PC-3 (cell line): ENCODE measurements around the gene EEPD1. TPM values are rescaled to one million over a fixed set of nuclear protein-coding genes. Genes with fewer than 3 reads are reported as not detected.

Source experiments
- ATAC-seq: fragments of 200-7000 bp; cut with Tn5 transposase; 2 replicates; pipeline ENCODE4 v1.9.1; 2020; ENCODE audit warnings: mild to moderate bottlenecking, moderate library complexity
- BruUV-seq: library from RNA; stranded (reverse); fragments of 400-500 nt; replicated peaks from 2 replicates; lab custom pipeline; 2021; lab: Mats Ljungman, UMichigan
- CTCF ChIA-PET: fragments of 300-600 bp; sonication (Branson Sonifier 250); formaldehyde crosslinking; loops from one replicate; lab custom pipeline; 2022; ENCODE audit warnings: antibody characterized with exemption; lab: Charles Lee
- POLR2A ChIA-PET: fragments of 300-600 bp; sonication (Branson Sonifier 250); formaldehyde crosslinking; loops from one replicate; lab custom pipeline; 2022; ENCODE audit warnings: antibody characterized with exemption; ENCODE audit not compliant: unreplicated experiment; lab: Charles Lee
- DNase-seq: peaks from one replicate; pipeline ENCODE4 v3.0.0-alpha.2; 2015
- H2AFZ ChIP-seq: fragments of 300-600 bp; sonication (generic); 2 replicates; pipeline ENCODE4 v1.6.0; 2016; ENCODE audit warnings: antibody characterized with exemption, low read length
- H3F3A ChIP-seq: fragments of 300-600 bp; sonication (generic); one replicate; pipeline ENCODE4 v1.6.0; 2017; ENCODE audit warnings: antibody characterized with exemption, low read length, control low read depth, mild to moderate bottlenecking; ENCODE audit not compliant: unreplicated experiment
- H3K27ac ChIP-seq: fragments of 300-600 bp; sonication (generic); 2 replicates; pipeline ENCODE4 v1.5.1; 2016; ENCODE audit warnings: mild to moderate bottlenecking, low read length
- H3K27me3 ChIP-seq: fragments of 300-600 bp; sonication (generic); 2 replicates; pipeline ENCODE4 v1.6.1; 2016; ENCODE audit warnings: low read length, mixed read lengths
- H3K36me3 ChIP-seq: fragments of 300-600 bp; sonication (generic); 2 replicates; pipeline ENCODE4 v1.6.1; 2016; ENCODE audit warnings: low read depth, mixed run types, low read length, mixed read lengths
- H3K4me1 ChIP-seq: fragments of 300-600 bp; sonication (generic); 2 replicates; pipeline ENCODE4 v1.5.1; 2016; ENCODE audit warnings: low read length; ENCODE audit not compliant: insufficient read depth
- H3K4me2 ChIP-seq: fragments of 300-600 bp; sonication (generic); 2 replicates; pipeline ENCODE4 v1.6.0; 2016; ENCODE audit warnings: low read length
- H3K4me3 ChIP-seq: fragments of 300-600 bp; sonication (generic); 2 replicates; pipeline ENCODE4 v1.5.1; 2016; ENCODE audit warnings: mild to moderate bottlenecking, low read length, mixed read lengths
- H3K79me2 ChIP-seq: fragments of 300-600 bp; sonication (generic); 2 replicates; pipeline ENCODE4 v1.6.1; 2017; ENCODE audit warnings: low read length, mixed read lengths
- H3K9ac ChIP-seq: fragments of 300-600 bp; sonication (generic); 2 replicates; pipeline ENCODE4 v1.6.0; 2016; ENCODE audit warnings: mild to moderate bottlenecking, low read length
- H3K9me2 ChIP-seq: fragments of 300-600 bp; sonication (generic); replicated peaks from 2 replicates; pipeline ENCODE4 v1.6.1; 2016; ENCODE audit warnings: mixed run types, low read length, mixed read lengths
- H3K9me3 ChIP-seq: fragments of 300-600 bp; sonication (generic); 2 replicates; pipeline ENCODE4 v1.6.1; 2016; ENCODE audit warnings: low read length, mixed read lengths
- H4K20me1 ChIP-seq: fragments of 300-600 bp; sonication (generic); 2 replicates; pipeline ENCODE4 v1.6.1; 2016; ENCODE audit warnings: low read length, mixed read lengths
- CTCF ChIP-seq: fragments of 300-600 bp; sonication (generic); conservative IDR thresholded peaks from 2 replicates; pipeline ENCODE4 v1.5.1; 2017; ENCODE audit warnings: antibody characterized with exemption, low read depth, mild to moderate bottlenecking, low read length
- EZH2 ChIP-seq: fragments of 300-600 bp; sonication (generic); IDR thresholded peaks from one replicate; pipeline ENCODE4 v1.6.1; 2017; ENCODE audit warnings: antibody characterized with exemption, mild to moderate bottlenecking, low read length; ENCODE audit not compliant: unreplicated experiment
- EZH2phosphoT487 ChIP-seq: fragments of 300-600 bp; sonication (generic); IDR thresholded peaks from 2 replicates; pipeline ENCODE4 v1.6.1; 2018; ENCODE audit warnings: mild to moderate bottlenecking, antibody characterized with exemption, low read length, borderline replicate concordance
- intact Hi-C: fragments of 100-400 bp; cut with micrococcal nuclease; formaldehyde crosslinking; loops from 2 replicates; pipeline ENCODE4 v1.9.0; 2023
- total RNA-seq: library from RNA; depleted of rRNA; stranded (reverse); fragments of >200 nt; gene quantifications from 2 replicates; pipeline ENCODE4 v1.2.3, GENCODE V29; 2014

The EEPD1 gene
- total RNA-seq, 1 experiment from 2014 or later: 28.3 TPM

- Histone ChIP-seq H3K79me2 (peaks cover 16% of the 10 kb centered on the region), H3K36me3 (no peaks in the 10 kb centered on the region), H2AFZ (no peak overlapping the region), H3K4me2 (no peak overlapping the region), H3K9me2 (no peaks in the 10 kb centered on the region), H3F3A (peaks cover 4% of the 10 kb centered on the region), H3K27ac (no peak overlapping the region), H3K27me3 (no peaks in the 10 kb centered on the region), H3K9ac (no peak overlapping the region), H3K9me3 (no peaks in the 10 kb centered on the region), H3K4me1 (peaks cover 47% of the 10 kb centered on the region), H3K4me3 (no peak overlapping the region), H4K20me1 (no peaks in the 10 kb centered on the region)
- CTCF ChIA-PET: no interaction called here
- BruUV-seq: no TSS peak
- DNase-seq: no peak
- POLR2A ChIA-PET: no interaction called here
- TF ChIP-seq CTCF (no peak), EZH2 (no peak), EZH2phosphoT487 (no peak)
- intact Hi-C loops: no loop called here
- ATAC-seq: no peak
These were observed 123.6 kb downstream of the EEPD1 start for GRCh38 chr7:36276428-36277248.

- DNase-seq: no peak
- POLR2A ChIA-PET: no interaction called here
- Histone ChIP-seq H3K9me3 (no peaks in the 10 kb centered on the region), H3K27me3 (no peaks in the 10 kb centered on the region), H3K4me2 (no peak overlapping the region), H3K36me3 (no peaks in the 10 kb centered on the region), H3K9me2 (no peaks in the 10 kb centered on the region), H3K9ac (no peak overlapping the region), H3K27ac (no peak overlapping the region), H3K4me3 (no peak overlapping the region), H3K4me1 (peaks cover 52% of the 10 kb centered on the region), H4K20me1 (no peaks in the 10 kb centered on the region), H3K79me2 (peaks cover 22% of the 10 kb centered on the region), H3F3A (peaks cover 4% of the 10 kb centered on the region), H2AFZ (no peak overlapping the region)
- TF ChIP-seq CTCF: no peak
- TF ChIP-seq EZH2phosphoT487: no peak
- no peak for TF ChIP-seq EZH2
- no peak for ATAC-seq
- CTCF ChIA-PET: no interaction called here
- intact Hi-C loops: no loop called here
- BruUV-seq: no TSS peak
These were observed 124.1 kb downstream of the EEPD1 start for GRCh38 chr7:36277249-36277542.

GRCh38 chr7:36278069-36278619 is 125.1 kb downstream of the EEPD1 start:
- no peaks in the 10 kb centered on the region for H3K27me3 ChIP-seq
- DNase-seq: no peak
- intact Hi-C loops: no loop called here
- peaks cover 25% of the 10 kb centered on the region for H3K79me2 ChIP-seq
- no peaks in the 10 kb centered on the region for H3K9me3 ChIP-seq
- ChIA-PET POLR2A (no interaction called here), CTCF (no interaction called here)
- peak overlapping the region; percentile 45 for H3K27ac ChIP-seq
- TF ChIP-seq CTCF (no peak), EZH2phosphoT487 (no peak), EZH2 (no peak)
- no peaks in the 10 kb centered on the region for H3K36me3 ChIP-seq
- H3K4me2 ChIP-seq: peak overlapping the region; percentile 40
- H3K4me3 ChIP-seq: no peak overlapping the region
- H4K20me1 ChIP-seq: no peaks in the 10 kb centered on the region
- peaks cover 4% of the 10 kb centered on the region for H3F3A ChIP-seq
- H2AFZ ChIP-seq: no peak overlapping the region
- H3K4me1 ChIP-seq: peaks cover 57% of the 10 kb centered on the region
- H3K9ac ChIP-seq: no peak overlapping the region
- no peak for ATAC-seq
- no peaks in the 10 kb centered on the region for H3K9me2 ChIP-seq
- BruUV-seq: no TSS peak
